Neural cell (in vitro differentiated cells): ENCODE measurements around the gene CARD14.

Experiments used
- CTCF ChIP-seq: fragments of 450-650 bp; IDR thresholded peaks from 2 replicates; pipeline ENCODE4 v1.5.1; 2014; ENCODE audit warnings: antibody characterized with exemption, mild to moderate bottlenecking, moderate library complexity; ENCODE audit not compliant: poor library complexity, severe bottlenecking
- EZH2 ChIP-seq: fragments of 200-600, 300-800 bp; shearing (Covaris generic), sonication (generic); IDR thresholded peaks from 2 replicates; pipeline ENCODE4 v1.6.1; 2014; ENCODE audit warnings: antibody characterized with exemption, low read length, borderline replicate concordance, mild to moderate bottlenecking; ENCODE audit not compliant: insufficient read depth, poor library complexity, severe bottlenecking
- RAD21 ChIP-seq: fragments of 450-650 bp; conservative IDR thresholded peaks from 2 replicates; pipeline ENCODE4 v1.6.1; 2014; ENCODE audit warnings: antibody characterized with exemption, mild to moderate bottlenecking, moderate library complexity
- REST ChIP-seq: IDR thresholded peaks from 2 replicates; pipeline ENCODE4 v1.6.1; 2012; ENCODE audit warnings: borderline replicate concordance

- no peak for TF ChIP-seq EZH2
- no peak for TF ChIP-seq CTCF
- no peak for TF ChIP-seq REST
- TF ChIP-seq RAD21: no peak
Observed at GRCh38 chr17:80180192-80180591, 10.4 kb downstream of the CARD14 start.
